Upper lobe of left lung (tissue), 4 donors: ENCODE measurements around the gene APOBEC3G.

ENCODE experiments used
- CTCF ChIP-seq, 6 experiments: fragments of 450-650 bp in 4 of 6; fragments of 200-600 bp in 2 of 6; sonication (generic) in 2 of 6; IDR thresholded peaks; one replicate each; pipeline ENCODE4 v1.5.1; 2016 to 2019; ENCODE audit warnings: antibody characterized with exemption in 6 of 6
- POLR2A ChIP-seq, 4 donors: fragments of 450-650 bp; IDR thresholded peaks; one replicate each; pipeline ENCODE4 v1.5.1; 2016 to 2017; ENCODE audit warnings: antibody characterized with exemption in 4 of 4, mild to moderate bottlenecking in 2 of 4
- POLR2AphosphoS5 ChIP-seq, 2 donors: sonication (generic); formaldehyde crosslinking; IDR thresholded peaks; one replicate each; pipeline ENCODE4 v1.5.1; 2017; ENCODE audit warnings: antibody characterized with exemption in 2 of 2

DNA sequence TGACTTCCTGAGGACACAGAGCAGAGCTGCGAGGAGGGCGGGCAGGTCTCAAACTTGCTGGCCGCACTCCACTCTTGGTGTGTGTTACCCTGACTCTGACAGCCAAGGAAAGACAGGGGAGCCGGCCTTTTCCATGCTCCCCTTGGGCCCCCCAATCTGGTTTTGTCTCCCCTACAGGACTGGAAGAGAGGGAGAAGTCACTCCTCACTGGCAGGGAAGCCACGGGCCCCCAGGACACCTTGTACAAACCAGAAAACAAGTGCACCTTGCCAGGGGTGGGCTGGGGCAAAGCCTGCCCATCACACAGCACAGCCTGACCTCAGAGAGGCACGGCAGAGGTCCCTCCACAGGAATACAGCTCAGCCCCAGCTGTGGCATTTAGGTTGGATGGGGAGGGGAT lies 55.2 kb downstream of the APOBEC3G start:
- TF ChIP-seq CTCF (IDR thresholded peaks at IDR 0.05) (no peak), POLR2A (IDR thresholded peaks at IDR 0.05) (no peak), POLR2AphosphoS5 (IDR thresholded peaks at IDR 0.05) (no peak)
